ENCODE results near the gene PDHX.

PDHX gene

GRCh38 chr11:35007277-35007676, 90.9 kb downstream of the PDHX start:
- ATAC-seq, result no peak
- TF ChIP-seq BACH2 (CRISPR knock-in tag; IDR thresholded peaks at IDR 0.05; ENCODE audit: borderline replicate concordance) (no peak), ISL1 (CRISPR knock-in tag; IDR thresholded peaks at IDR 0.05) (no peak), ZNF70 (CRISPR knock-in tag; IDR thresholded peaks at IDR 0.05) (no peak), ZNF8 (CRISPR knock-in tag; IDR thresholded peaks at IDR 0.05) (no peak), CSRNP3 (CRISPR knock-in tag; IDR thresholded peaks at IDR 0.05) (no peak), PPARA (CRISPR knock-in tag; IDR thresholded peaks at IDR 0.05; ENCODE audit: borderline replicate concordance) (no peak), RARB (CRISPR knock-in tag; IDR thresholded peaks at IDR 0.05) (no peak), GLIS3 (CRISPR knock-in tag; IDR thresholded peaks at IDR 0.05) (no peak), POU6F1 (CRISPR knock-in tag; IDR thresholded peaks at IDR 0.05; ENCODE audit: borderline replicate concordance, low read depth) (no peak), OSR1 (CRISPR knock-in tag; IDR thresholded peaks at IDR 0.05) (no peak)
- TF ChIP-seq, protein P1, sequence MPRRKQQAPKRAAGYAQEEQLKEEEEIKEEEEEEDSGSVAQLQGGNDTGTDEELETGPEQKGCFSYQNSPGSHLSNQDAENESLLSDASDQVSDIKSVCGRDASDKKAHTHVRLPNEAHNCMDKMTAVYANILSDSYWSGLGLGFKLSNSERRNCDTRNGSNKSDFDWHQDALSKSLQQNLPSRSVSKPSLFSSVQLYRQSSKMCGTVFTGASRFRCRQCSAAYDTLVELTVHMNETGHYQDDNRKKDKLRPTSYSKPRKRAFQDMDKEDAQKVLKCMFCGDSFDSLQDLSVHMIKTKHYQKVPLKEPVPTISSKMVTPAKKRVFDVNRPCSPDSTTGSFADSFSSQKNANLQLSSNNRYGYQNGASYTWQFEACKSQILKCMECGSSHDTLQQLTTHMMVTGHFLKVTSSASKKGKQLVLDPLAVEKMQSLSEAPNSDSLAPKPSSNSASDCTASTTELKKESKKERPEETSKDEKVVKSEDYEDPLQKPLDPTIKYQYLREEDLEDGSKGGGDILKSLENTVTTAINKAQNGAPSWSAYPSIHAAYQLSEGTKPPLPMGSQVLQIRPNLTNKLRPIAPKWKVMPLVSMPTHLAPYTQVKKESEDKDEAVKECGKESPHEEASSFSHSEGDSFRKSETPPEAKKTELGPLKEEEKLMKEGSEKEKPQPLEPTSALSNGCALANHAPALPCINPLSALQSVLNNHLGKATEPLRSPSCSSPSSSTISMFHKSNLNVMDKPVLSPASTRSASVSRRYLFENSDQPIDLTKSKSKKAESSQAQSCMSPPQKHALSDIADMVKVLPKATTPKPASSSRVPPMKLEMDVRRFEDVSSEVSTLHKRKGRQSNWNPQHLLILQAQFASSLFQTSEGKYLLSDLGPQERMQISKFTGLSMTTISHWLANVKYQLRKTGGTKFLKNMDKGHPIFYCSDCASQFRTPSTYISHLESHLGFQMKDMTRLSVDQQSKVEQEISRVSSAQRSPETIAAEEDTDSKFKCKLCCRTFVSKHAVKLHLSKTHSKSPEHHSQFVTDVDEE (CRISPR knock-in tag; IDR thresholded peaks at IDR 0.05), result no peak

GRCh38 chr11:35009191-35009943, 92.9 kb downstream of the PDHX start:
- TF ChIP-seq BACH2 (CRISPR knock-in tag; IDR thresholded peaks at IDR 0.05; ENCODE audit: borderline replicate concordance), result no peak
- no peak for TF ChIP-seq ZFP3 (CRISPR knock-in tag; IDR thresholded peaks at IDR 0.05)
- TF ChIP-seq PATZ1 (CRISPR knock-in tag; IDR thresholded peaks at IDR 0.05; ENCODE audit: borderline replicate concordance), result no peak
- no peak for TF ChIP-seq ZNF70 (CRISPR knock-in tag; IDR thresholded peaks at IDR 0.05)
- TF ChIP-seq ARNTL (CRISPR knock-in tag; IDR thresholded peaks at IDR 0.05; ENCODE audit: borderline replicate concordance, low read depth), result no peak
- no peak for TF ChIP-seq RARB (CRISPR knock-in tag; IDR thresholded peaks at IDR 0.05)
- TF ChIP-seq TCF4 (CRISPR knock-in tag; IDR thresholded peaks at IDR 0.05; ENCODE audit: borderline replicate concordance), result no peak
- no peak for TF ChIP-seq GLIS3 (CRISPR knock-in tag; IDR thresholded peaks at IDR 0.05)
- TF ChIP-seq ZFP30 (CRISPR knock-in tag; IDR thresholded peaks at IDR 0.05), result no peak
- TF ChIP-seq POU6F1 (CRISPR knock-in tag; IDR thresholded peaks at IDR 0.05; ENCODE audit: borderline replicate concordance, low read depth), result no peak
- no peak for TF ChIP-seq ZNF565 (CRISPR knock-in tag; conservative IDR thresholded peaks at IDR 0.05; ENCODE audit: low read depth)
- TF ChIP-seq PPARA (CRISPR knock-in tag; IDR thresholded peaks at IDR 0.05; ENCODE audit: borderline replicate concordance), result no peak
- TF ChIP-seq ZC3H10 (CRISPR knock-in tag; IDR thresholded peaks at IDR 0.05), result no peak
- TF ChIP-seq, protein P1 (CRISPR knock-in tag; IDR thresholded peaks at IDR 0.05), result no peak
- no peak for TF ChIP-seq CSDC2 (CRISPR knock-in tag; IDR thresholded peaks at IDR 0.05)
- no peak for TF ChIP-seq SNAI2 (CRISPR knock-in tag; IDR thresholded peaks at IDR 0.05)
- TF ChIP-seq ZNF8 (CRISPR knock-in tag; IDR thresholded peaks at IDR 0.05), result no peak
- TF ChIP-seq TOX (CRISPR knock-in tag; IDR thresholded peaks at IDR 0.05; ENCODE audit: borderline replicate concordance), result no peak
- no peak for TF ChIP-seq ISL1 (CRISPR knock-in tag; IDR thresholded peaks at IDR 0.05)
- TF ChIP-seq, protein P2, sequence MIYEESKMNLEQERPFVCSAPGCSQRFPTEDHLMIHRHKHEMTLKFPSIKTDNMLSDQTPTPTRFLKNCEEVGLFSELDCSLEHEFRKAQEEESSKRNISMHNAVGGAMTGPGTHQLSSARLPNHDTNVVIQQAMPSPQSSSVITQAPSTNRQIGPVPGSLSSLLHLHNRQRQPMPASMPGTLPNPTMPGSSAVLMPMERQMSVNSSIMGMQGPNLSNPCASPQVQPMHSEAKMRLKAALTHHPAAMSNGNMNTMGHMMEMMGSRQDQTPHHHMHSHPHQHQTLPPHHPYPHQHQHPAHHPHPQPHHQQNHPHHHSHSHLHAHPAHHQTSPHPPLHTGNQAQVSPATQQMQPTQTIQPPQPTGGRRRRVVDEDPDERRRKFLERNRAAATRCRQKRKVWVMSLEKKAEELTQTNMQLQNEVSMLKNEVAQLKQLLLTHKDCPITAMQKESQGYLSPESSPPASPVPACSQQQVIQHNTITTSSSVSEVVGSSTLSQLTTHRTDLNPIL (CRISPR knock-in tag; IDR thresholded peaks at IDR 0.05; ENCODE audit: low read depth), result no peak
- ATAC-seq, result peak; percentile 50
